GM18511 (cell line): ENCODE data around the gene IQCE.

ENCODE experiments used
- ATAC-seq: cut with Tn5 transposase; IDR thresholded peaks from one replicate; pipeline ENCODE4 v1.9.1; 2021; ENCODE audit warnings: mild to moderate bottlenecking, moderate library complexity; ENCODE audit not compliant: unreplicated experiment

The IQCE gene

GRCh38 chr7:2657920-2658671 is 99.3 kb downstream of the IQCE start:
- ATAC-seq: no peak

GRCh38 chr7:2658941-2659340 is 100.2 kb downstream of the IQCE start:
- no peak for ATAC-seq

DNA sequence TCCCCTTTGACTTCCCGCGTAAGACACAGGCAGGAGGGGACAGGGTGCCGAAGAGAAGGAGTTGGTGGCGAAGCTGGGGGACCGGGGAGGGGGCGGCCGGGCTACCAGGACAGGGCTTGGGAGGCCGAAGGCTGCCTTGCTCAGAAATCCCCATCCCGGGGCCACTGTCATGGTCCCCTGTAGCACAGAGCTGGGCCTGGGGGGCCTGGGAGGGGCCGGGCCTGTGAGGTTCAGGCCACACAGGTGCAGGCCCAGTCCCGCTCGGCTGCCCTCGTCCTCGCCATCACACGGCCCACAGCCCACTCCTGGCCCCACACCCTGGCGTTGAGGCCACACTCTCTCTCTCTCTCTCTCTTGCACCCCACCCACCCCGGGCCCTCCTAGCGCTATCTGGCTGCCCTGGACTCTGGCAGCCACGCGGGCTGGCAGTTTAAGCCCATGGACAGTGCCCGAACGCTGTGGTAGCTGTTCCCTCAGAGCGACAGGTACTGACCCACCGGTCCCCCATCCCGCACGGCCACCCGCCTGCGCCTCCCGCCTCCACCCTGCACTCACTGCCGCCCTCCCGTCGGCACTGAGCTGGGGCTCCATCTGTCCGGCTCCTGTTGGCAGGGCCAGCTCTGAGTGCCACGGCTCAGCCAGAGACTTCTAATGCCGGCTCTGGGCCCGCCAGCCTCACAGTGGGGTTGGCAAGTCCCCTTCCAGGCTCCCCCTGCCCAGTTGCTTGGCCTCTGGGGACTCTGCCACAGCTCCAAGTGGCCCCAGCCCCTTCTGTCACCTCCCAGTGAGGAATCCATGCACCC is 101.0 kb downstream of the IQCE start:
- ATAC-seq: no peak

DNA sequence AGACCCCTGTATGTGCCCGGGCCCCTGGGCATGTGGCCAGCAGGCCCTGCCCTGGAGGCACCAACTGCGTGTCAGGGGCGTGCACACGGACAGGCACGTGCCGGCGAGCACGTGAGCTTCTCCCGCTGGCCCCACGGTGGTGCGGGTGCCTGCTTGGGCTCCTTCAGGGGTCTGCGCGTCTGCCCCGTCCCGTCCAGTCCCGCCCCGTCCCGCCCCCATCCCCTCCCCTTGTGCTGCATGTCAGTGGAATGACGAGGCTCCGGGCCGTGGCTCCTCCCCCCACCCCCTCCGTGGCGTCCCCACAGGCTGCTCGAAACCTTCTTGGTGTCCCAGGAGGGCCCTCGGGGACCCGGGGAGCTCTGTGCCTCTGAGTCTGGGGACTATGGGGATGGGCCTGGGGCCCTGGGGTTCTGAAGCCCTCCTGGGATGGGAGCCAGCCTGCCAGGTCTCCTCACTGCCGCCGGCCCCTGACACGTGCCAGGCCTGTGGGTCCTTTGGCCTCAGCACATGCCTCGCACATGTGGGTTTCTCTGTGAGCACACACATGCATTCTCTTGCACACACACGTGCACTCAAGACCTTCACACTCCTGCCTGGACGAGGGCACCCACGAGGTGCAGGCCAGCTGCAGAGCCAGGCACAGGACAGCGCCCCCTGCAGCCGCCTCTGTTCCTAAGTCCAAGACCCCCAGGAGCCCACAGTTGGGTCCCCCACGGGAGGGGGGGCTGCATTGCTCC is 101.7 kb downstream of the IQCE start:
- ATAC-seq: no peak

GRCh38 chr7:2661096-2661449 is 102.3 kb downstream of the IQCE start:
- no peak for ATAC-seq

- ATAC-seq: no peak
Measured at GRCh38 chr7:2661602-2662272, 103.0 kb downstream of the IQCE start.

DNA sequence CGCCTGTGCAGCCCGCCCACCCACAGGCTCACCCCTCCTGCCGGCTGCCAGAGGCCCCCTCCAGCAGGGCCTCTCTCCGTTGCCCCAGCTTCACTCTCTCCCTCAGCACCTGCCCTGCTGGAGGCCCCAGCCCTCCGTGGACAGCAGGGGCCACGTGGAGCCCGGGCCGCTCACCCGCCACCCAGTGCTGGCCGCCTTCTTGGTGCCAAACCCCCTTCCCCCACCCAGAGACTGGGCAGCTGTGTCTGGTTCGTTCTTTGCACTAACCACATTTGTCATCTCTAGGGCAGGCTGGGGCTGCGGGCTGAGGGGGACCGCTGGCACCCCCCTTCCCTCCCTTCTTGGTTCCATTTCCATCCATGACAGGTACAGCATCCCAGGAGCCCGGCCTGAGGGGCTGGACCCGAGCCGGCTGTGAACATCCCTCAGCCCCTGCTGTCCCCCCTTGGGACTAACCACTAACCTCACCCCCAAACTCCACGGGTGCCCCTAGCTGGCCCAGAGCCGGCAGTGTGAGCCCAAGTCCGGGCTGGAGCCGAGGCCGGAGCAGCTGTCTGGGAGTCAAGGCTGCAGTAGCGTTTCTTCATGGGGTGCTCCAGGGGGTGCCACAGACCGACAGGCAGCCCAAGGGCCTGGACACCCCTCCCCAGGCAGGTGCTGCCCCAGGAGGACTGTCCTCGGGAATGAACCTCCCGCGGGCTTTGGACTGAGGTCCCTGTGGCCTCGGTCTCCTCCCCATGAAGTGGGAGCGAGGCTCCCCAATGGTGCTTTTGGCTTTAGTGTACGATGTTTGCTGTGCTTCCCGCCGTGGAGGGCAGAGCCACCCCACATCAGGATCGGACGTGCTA is 103.7 kb downstream of the IQCE start:
- ATAC-seq: no peak

DNA sequence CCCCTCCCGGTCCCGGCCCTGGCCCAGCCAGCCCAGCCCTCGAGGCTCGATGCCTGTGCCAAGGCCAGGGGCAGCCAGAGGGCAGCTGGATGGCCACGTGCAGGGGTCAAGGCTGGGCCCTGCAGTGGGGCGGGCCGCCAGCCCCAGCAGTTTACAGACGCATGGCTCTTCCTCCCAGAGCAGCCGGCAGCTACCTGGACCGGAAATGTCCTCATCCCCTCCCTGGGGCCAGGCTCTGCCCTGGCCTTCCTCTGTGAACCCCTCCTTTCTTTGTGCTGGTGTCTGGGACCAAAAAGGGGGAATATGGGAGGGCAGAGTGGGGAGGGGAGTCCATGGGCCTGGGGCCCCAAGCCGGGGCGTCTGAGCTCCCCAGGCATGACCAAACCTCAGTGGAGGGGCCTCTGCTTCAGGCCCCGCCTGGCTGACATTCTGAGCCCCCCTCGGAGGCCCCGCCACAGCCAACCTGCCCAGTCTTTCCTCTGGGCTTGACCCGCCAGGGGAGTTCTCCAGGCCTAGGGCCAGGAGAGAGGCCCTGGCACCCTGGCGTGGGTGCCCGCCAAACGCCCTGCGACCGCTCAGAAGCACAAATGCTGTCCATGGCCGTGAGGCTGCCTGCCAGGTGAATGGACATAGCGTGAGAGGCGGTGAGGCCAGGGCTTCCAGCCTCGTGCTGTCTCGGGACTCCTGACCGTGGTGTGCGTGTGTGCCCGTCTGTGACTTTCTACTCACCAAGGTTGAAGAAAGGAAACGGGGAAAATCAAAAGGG is 104.5 kb downstream of the IQCE start:
- no peak for ATAC-seq

DNA sequence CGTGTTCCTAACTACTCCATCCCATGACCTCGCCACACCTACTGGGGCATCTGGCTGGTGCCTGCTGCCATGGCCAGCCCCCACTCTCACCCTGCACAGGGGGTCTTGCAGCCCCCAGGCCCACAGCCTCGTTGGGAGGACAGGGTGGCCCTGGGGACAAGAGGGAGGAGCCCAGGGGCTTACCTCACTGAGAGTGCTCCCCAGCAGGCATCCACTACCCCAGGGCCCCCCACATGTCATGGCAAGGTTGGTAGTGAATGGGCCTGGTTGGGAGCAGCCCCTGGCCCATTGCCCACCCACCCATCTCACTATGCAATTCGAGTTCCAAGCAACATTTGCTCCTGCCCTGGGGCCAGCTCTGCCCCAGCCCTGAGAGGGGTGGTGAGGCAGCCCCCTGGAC is 105.2 kb downstream of the IQCE start:
- no peak for ATAC-seq
